DOHH2 (cell line): ENCODE results near the gene ATG9B.

ENCODE experiments used
- H3F3A ChIP-seq: fragments of 200-600 bp; sonication (generic), shearing (Covaris generic); 2 replicates; pipeline ENCODE4 v1.6.0; 2016; ENCODE audit warnings: antibody characterized with exemption, mild to moderate bottlenecking; ENCODE audit not compliant: control insufficient read depth, insufficient read depth
- H3K27ac ChIP-seq: fragments of 200-600 bp; sonication (generic); 2 replicates; pipeline ENCODE4 v1.5.1; 2014; ENCODE audit warnings: low read depth, mild to moderate bottlenecking, low read length, moderate library complexity
- H3K27me3 ChIP-seq: fragments of 200-600 bp; sonication (generic); 2 replicates; pipeline ENCODE4 v1.6.1; 2014; ENCODE audit warnings: mild to moderate bottlenecking, low read length, mixed read lengths; ENCODE audit not compliant: control insufficient read depth
- H3K36me3 ChIP-seq: fragments of 200-600 bp; sonication (generic); 2 replicates; pipeline ENCODE4 v1.6.1; 2014; ENCODE audit warnings: mild to moderate bottlenecking, low read length, moderate library complexity, mixed read lengths; ENCODE audit not compliant: control insufficient read depth
- H3K4me1 ChIP-seq: fragments of 200-600 bp; sonication (generic); 2 replicates; pipeline ENCODE4 v1.6.1; 2014; ENCODE audit warnings: mild to moderate bottlenecking, low read length, mixed read lengths; ENCODE audit not compliant: control insufficient read depth
- H3K4me2 ChIP-seq: fragments of 200-600 bp; sonication (generic); 2 replicates; pipeline ENCODE4 v1.6.0; 2014; ENCODE audit warnings: mild to moderate bottlenecking, low read length, moderate library complexity
- H3K4me3 ChIP-seq: fragments of 200-600 bp; sonication (generic); 2 replicates; pipeline ENCODE4 v1.5.1; 2014; ENCODE audit warnings: mild to moderate bottlenecking, low read length, mixed read lengths
- H3K79me2 ChIP-seq: fragments of 200-600 bp; sonication (generic); 2 replicates; pipeline ENCODE4 v1.6.1; 2014; ENCODE audit warnings: mild to moderate bottlenecking, low read length, mixed read lengths; ENCODE audit not compliant: control insufficient read depth
- H3K9me2 ChIP-seq: fragments of 200-600 bp; sonication (generic); replicated peaks from 2 replicates; pipeline ENCODE4 v1.6.1; 2014; ENCODE audit warnings: mild to moderate bottlenecking, low read length, mixed read lengths; ENCODE audit not compliant: control insufficient read depth
- H3K9me3 ChIP-seq: fragments of 200-600 bp; sonication (generic); 2 replicates; pipeline ENCODE4 v1.6.1; 2014; ENCODE audit warnings: antibody characterized with exemption, low read length, mixed read lengths; ENCODE audit not compliant: control insufficient read depth, insufficient read depth
- H4K20me1 ChIP-seq: fragments of 200-600 bp; sonication (generic); 2 replicates; pipeline ENCODE4 v1.6.0; 2014; ENCODE audit warnings: low read depth, mild to moderate bottlenecking, antibody characterized with exemption, low read length, moderate library complexity; ENCODE audit not compliant: control insufficient read depth, insufficient read depth
- CTCF ChIP-seq: fragments of 200-600 bp; sonication (generic); IDR thresholded peaks from one replicate; pipeline ENCODE4 v1.5.1; 2014; ENCODE audit warnings: antibody characterized with exemption, mild to moderate bottlenecking, low read depth, low read length; ENCODE audit not compliant: poor library complexity, severe bottlenecking
- EZH2phosphoT487 ChIP-seq: fragments of 200-600 bp; sonication (generic); IDR thresholded peaks from 2 replicates; pipeline ENCODE4 v1.6.1; 2017; ENCODE audit warnings: borderline replicate concordance, mild to moderate bottlenecking, antibody characterized with exemption, low read length, moderate library complexity, mixed read lengths

Gene ATG9B

GRCh38 chr7:151023232-151023631 lies 1.1 kb downstream of the ATG9B start:
- H3K9me2 ChIP-seq = no peaks in the 10 kb centered on the region
- no peak overlapping the region for H3K27ac ChIP-seq
- H3K79me2 ChIP-seq = no peaks in the 10 kb centered on the region
- H3K4me1 ChIP-seq = peaks cover 12% of the 10 kb centered on the region
- no peaks in the 10 kb centered on the region for H3K9me3 ChIP-seq
- H3K4me3 ChIP-seq = no peak overlapping the region
- peaks cover 23% of the 10 kb centered on the region for H3K27me3 ChIP-seq
- no peak overlapping the region for H3K4me2 ChIP-seq
- H4K20me1 ChIP-seq = no peaks in the 10 kb centered on the region
- TF ChIP-seq CTCF (no peak), EZH2phosphoT487 (no peak)
- no peaks in the 10 kb centered on the region for H3K36me3 ChIP-seq
- H3F3A ChIP-seq = no peaks in the 10 kb centered on the region

GRCh38 chr7:151020231-151020630 lies 4.1 kb downstream of the ATG9B start:
- peaks cover 20% of the 10 kb centered on the region for H3K4me1 ChIP-seq
- no peak overlapping the region for H3K4me3 ChIP-seq
- no peaks in the 10 kb centered on the region for H3F3A ChIP-seq
- TF ChIP-seq CTCF = no peak
- TF ChIP-seq EZH2phosphoT487 = no peak
- H3K27me3 ChIP-seq = peaks cover 23% of the 10 kb centered on the region
- no peaks in the 10 kb centered on the region for H3K79me2 ChIP-seq
- no peak overlapping the region for H3K4me2 ChIP-seq
- no peaks in the 10 kb centered on the region for H3K9me2 ChIP-seq
- no peak overlapping the region for H3K27ac ChIP-seq
- no peaks in the 10 kb centered on the region for H3K9me3 ChIP-seq
- no peaks in the 10 kb centered on the region for H4K20me1 ChIP-seq
- H3K36me3 ChIP-seq = no peaks in the 10 kb centered on the region

- Histone ChIP-seq H3K27ac (no peak overlapping the region), H3K4me3 (no peak overlapping the region), H3K4me2 (no peak overlapping the region), H3K36me3 (no peaks in the 10 kb centered on the region), H3K4me1 (peaks cover 31% of the 10 kb centered on the region), H3K9me2 (no peaks in the 10 kb centered on the region), H3K79me2 (no peaks in the 10 kb centered on the region), H3K9me3 (no peaks in the 10 kb centered on the region), H3F3A (no peaks in the 10 kb centered on the region), H4K20me1 (no peaks in the 10 kb centered on the region), H3K27me3 (peaks cover 23% of the 10 kb centered on the region)
- no peak for TF ChIP-seq EZH2phosphoT487
- TF ChIP-seq CTCF = no peak
Observed at GRCh38 chr7:151019130-151019447, 5.2 kb downstream of the ATG9B start.
